Testis (tissue), 3 donors: ENCODE measurements around the gene SLC17A5. TPM values are rescaled to one million over a fixed set of nuclear protein-coding genes. Genes with fewer than 3 reads are reported as not detected.

Experiments
- DNase-seq: peaks from one replicate; pipeline ENCODE4 v3.0.0-alpha.2; 2019
- H3K27ac ChIP-seq, 2 donors: fragments of 200-600 bp; sonication (generic); one replicate each; pipeline ENCODE4 v1.5.1; 2019
- H3K27me3 ChIP-seq: fragments of 200-600 bp; sonication (generic); one replicate; pipeline ENCODE4 v1.5.1; 2019
- H3K36me3 ChIP-seq: fragments of 200-600 bp; sonication (generic); one replicate; pipeline ENCODE4 v1.5.1; 2017; ENCODE audit warnings: low read depth; ENCODE audit errors: missing control alignments
- H3K4me1 ChIP-seq: fragments of 200-600 bp; sonication (generic); one replicate; pipeline ENCODE4 v1.5.1; 2019
- H3K4me3 ChIP-seq, 2 donors: fragments of 200-600 bp; sonication (generic); one replicate each; pipeline ENCODE4 v1.5.1; 2017 to 2019
- H3K9me3 ChIP-seq: fragments of 200-600 bp; sonication (generic); one replicate; pipeline ENCODE4 v1.5.1; 2017
- CTCF ChIP-seq, 3 experiments: fragments of 450-650 bp in 2 of 3; fragments of 200-600 bp in 1 of 3; sonication (generic) in 1 of 3; IDR thresholded peaks; one replicate each; pipeline ENCODE4 v1.5.1; 2016 to 2019; ENCODE audit warnings: antibody characterized with exemption in 3 of 3, mild to moderate bottlenecking in 2 of 3, moderate library complexity in 1 of 3
- POLR2A ChIP-seq: fragments of 450-650 bp; IDR thresholded peaks from one replicate; pipeline ENCODE4 v1.6.1; 2017; ENCODE audit warnings: antibody characterized with exemption, mild to moderate bottlenecking, moderate library complexity
- WGBS, 2 donors: methylation state at CpG; one replicate each; pipeline ENCODE4 v1.1.5; 2018; 5-methylcytosine and 5-hydroxymethylcytosine counted together
- intact Hi-C: fragments of 100-400 bp; cut with DNase I; formaldehyde crosslinking; loops from one replicate; pipeline ENCODE4 v1.15.1; 2023; ENCODE audit warnings: low total_unique reads
- polyA plus RNA-seq: library from polyadenylated mRNA; stranded (reverse); fragments of 350-450 nt; fragmentation: Illumina TruSeq; extraction: RNeasy Lipid Tissue Mini Kit (QIAGEN cat#74804); gene quantifications from one replicate; pipeline ENCODE4 v1.2.3, GENCODE V29; 2014; ENCODE audit warnings: low read depth, low replicate concordance; ENCODE audit not compliant: insufficient read depth
- total RNA-seq, 2 donors: library from RNA; depleted of rRNA; stranded (reverse); fragments of >200 nt; gene quantifications; one replicate each; pipeline ENCODE4 v1.2.3, GENCODE V29; 2016

The SLC17A5 gene
- total and polyA plus RNA-seq, 3 donors from 2014 or later: 8.7 to 16.1 (median 12.5) TPM

DNA sequence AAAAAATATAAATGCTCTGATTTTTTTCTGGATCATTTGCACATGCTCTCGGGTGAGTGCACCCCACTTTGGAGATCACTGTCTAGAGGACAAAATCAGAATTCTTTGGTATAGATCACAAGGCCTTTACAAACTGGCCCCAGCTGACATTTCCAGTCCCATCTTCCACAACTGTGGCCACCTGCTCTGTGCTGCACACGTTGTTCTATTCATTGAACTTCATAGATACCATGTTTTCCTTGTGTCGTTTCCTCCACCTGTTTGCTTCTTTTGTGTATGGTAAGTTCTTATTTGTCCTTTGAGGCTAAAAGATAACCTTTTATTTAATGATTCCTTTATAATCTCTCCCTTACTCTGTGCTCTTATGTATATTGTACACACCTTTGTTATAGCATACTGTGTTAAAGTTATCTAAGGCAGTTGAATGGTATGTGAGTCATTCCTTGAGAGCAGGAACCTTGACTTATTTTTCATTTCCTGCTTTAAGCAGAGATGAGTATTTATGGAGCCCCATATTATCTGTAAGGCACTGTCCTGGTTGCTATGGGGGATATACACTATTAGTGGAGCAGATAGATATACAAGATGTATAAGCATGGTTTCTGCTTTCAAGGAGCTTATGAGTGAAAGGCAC is 12.0 kb upstream of the SLC17A5 start:
- no peak overlapping the region for H3K4me3 ChIP-seq
- H3K27me3 ChIP-seq: no peaks in the 10 kb centered on the region
- no peaks in the 10 kb centered on the region for H3K9me3 ChIP-seq
- H3K4me1 ChIP-seq: no peaks in the 10 kb centered on the region
- intact Hi-C loops: no loop called here
- no peak for DNase-seq
- no peak for TF ChIP-seq POLR2A
- no peak for TF ChIP-seq CTCF (IDR thresholded peaks at IDR 0.05)
- 59 to 65% methylated on average over 3 of the region's 3 CpGs for WGBS, 2 donors
- no peaks in the 10 kb centered on the region for H3K36me3 ChIP-seq
- H3K27ac ChIP-seq: no peak overlapping the region

- WGBS, 2 donors: 81 to 88% methylated on average over 2 of the region's 2 CpGs
- intact Hi-C loops: no loop called here
- Histone ChIP-seq H3K4me3 (no peak overlapping the region), H3K27me3 (no peaks in the 10 kb centered on the region), H3K9me3 (no peaks in the 10 kb centered on the region), H3K27ac (no peak overlapping the region), H3K36me3 (no peaks in the 10 kb centered on the region), H3K4me1 (no peaks in the 10 kb centered on the region)
- TF ChIP-seq CTCF (IDR thresholded peaks at IDR 0.05) (no peak), POLR2A (no peak)
- DNase-seq: no peak
Measured at GRCh38 chr6:73664701-73665100, 10.9 kb upstream of the SLC17A5 start.

GRCh38 chr6:73657201-73657600 is 3.4 kb upstream of the SLC17A5 start:
- TF ChIP-seq CTCF (IDR thresholded peaks at IDR 0.05): no peak
- no peak for TF ChIP-seq POLR2A
- Histone ChIP-seq H3K4me1 (peaks cover 11% of the 10 kb centered on the region), H3K4me3 (no peak overlapping the region), H3K27me3 (no peaks in the 10 kb centered on the region), H3K36me3 (no peaks in the 10 kb centered on the region), H3K9me3 (no peaks in the 10 kb centered on the region), H3K27ac (no peak overlapping the region)
- DNase-seq: no peak
- intact Hi-C loops: no loop called here
- 85 to 86% methylated on average over 3 of the region's 3 CpGs for WGBS, 2 donors

DNA sequence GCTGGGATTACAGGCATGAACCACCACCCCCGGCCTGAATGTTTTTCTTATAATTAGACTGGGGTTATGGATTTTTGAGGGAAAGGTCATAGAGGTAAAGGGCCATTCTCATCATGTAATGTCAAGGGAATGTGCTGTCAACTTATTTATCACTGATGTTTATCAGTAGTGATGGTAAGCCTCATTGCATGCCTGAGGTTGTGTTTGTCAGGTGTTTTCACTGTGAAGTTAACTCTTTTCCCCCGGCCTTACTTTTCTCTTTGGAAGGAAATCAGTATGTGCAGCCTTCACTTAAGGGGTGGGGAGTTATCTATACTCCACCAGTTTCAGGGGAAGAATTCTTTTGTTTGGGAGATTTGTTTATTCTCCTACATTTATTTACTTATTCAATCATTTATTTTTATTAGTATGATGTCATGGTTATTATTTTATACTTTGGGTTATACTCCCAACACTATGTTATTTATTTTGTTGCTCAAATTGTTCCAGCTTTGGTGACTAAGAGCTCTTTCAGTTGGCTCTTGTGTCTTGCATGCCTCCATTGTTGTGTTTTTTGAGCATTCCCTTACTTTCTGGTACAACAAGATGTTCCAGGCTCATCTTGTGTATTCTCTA is 2.8 kb upstream of the SLC17A5 start:
- no peak for TF ChIP-seq POLR2A
- no peak for TF ChIP-seq CTCF (IDR thresholded peaks at IDR 0.05)
- Histone ChIP-seq H3K27ac (no peak overlapping the region), H3K9me3 (no peaks in the 10 kb centered on the region), H3K27me3 (no peaks in the 10 kb centered on the region), H3K36me3 (no peaks in the 10 kb centered on the region), H3K4me3 (no peak overlapping the region), H3K4me1 (peaks cover 13% of the 10 kb centered on the region)
- 84 to 94% methylated on average over 2 of the region's 2 CpGs for WGBS, 2 donors
- intact Hi-C loops: no loop called here
- no peak for DNase-seq
